ENCODE results near the gene ERCC4.

Gene ERCC4

GRCh38 chr16:13923703-13924298 lies 3.8 kb downstream of the ERCC4 start:
- TF ChIP-seq CTCF (IDR thresholded peaks at IDR 0.05; ENCODE audit: low read depth, low read length) = peak; percentile 34
- DNase-seq (ENCODE audit: extremely low read depth, low read depth) = peak; percentile 49

GRCh38 chr16:13926464-13926863 lies 6.5 kb downstream of the ERCC4 start:
- no peak for TF ChIP-seq CTCF (IDR thresholded peaks at IDR 0.05; ENCODE audit: low read depth, low read length)
- no peak for DNase-seq (ENCODE audit: extremely low read depth, low read depth)

- DNase-seq (ENCODE audit: extremely low read depth, low read depth) = no peak
- TF ChIP-seq CTCF (IDR thresholded peaks at IDR 0.05; ENCODE audit: low read depth, low read length) = no peak
Measured at GRCh38 chr16:13926891-13927290, 6.9 kb downstream of the ERCC4 start.

GRCh38 chr16:13928646-13929045 lies 8.7 kb downstream of the ERCC4 start:
- TF ChIP-seq CTCF (IDR thresholded peaks at IDR 0.05; ENCODE audit: low read depth, low read length) = no peak
- DNase-seq (ENCODE audit: extremely low read depth, low read depth) = no peak

- no peak for DNase-seq (ENCODE audit: extremely low read depth, low read depth)
- no peak for TF ChIP-seq CTCF (IDR thresholded peaks at IDR 0.05; ENCODE audit: low read depth, low read length)
Measured at GRCh38 chr16:13931845-13932244, 11.9 kb downstream of the ERCC4 start.

GRCh38 chr16:13935408-13935807 lies 15.5 kb downstream of the ERCC4 start:
- peak; percentile 30 for TF ChIP-seq CTCF (IDR thresholded peaks at IDR 0.05; ENCODE audit: low read depth, low read length)
- DNase-seq (ENCODE audit: extremely low read depth, low read depth) = no peak

GRCh38 chr16:13936155-13936554 lies 16.2 kb downstream of the ERCC4 start:
- TF ChIP-seq CTCF (IDR thresholded peaks at IDR 0.05; ENCODE audit: low read depth, low read length) = no peak
- no peak for DNase-seq (ENCODE audit: extremely low read depth, low read depth)

Measured in AG09319 (cell line).